Adipocyte (in vitro differentiated cells): ENCODE data around the gene UBE2E3.

Experiments used
- DNase-seq: peaks from one replicate; pipeline ENCODE4 v3.0.0-alpha.2; 2015; ENCODE audit warnings: low read depth
- H3K27me3 ChIP-seq: replicated peaks from 2 replicates; pipeline ENCODE4 v1.7.0; 2013; ENCODE audit warnings: mild to moderate bottlenecking, low read length, moderate library complexity; ENCODE audit not compliant: control insufficient read depth, insufficient read depth
- H3K36me3 ChIP-seq: 2 replicates; pipeline ENCODE4 v1.7.0; 2013; ENCODE audit warnings: low read length, mild to moderate bottlenecking, moderate library complexity; ENCODE audit not compliant: control insufficient read depth, insufficient read depth, severe bottlenecking
- H3K4me1 ChIP-seq: 2 replicates; pipeline ENCODE4 v1.7.0; 2013; ENCODE audit warnings: mild to moderate bottlenecking, low read length, moderate library complexity; ENCODE audit not compliant: control insufficient read depth, insufficient read depth
- H3K4me3 ChIP-seq: 2 replicates; pipeline ENCODE4 v1.7.0; 2013; ENCODE audit warnings: mild to moderate bottlenecking, low read length, moderate library complexity
- H3K9ac ChIP-seq: 2 replicates; pipeline ENCODE4 v1.7.0; 2013; ENCODE audit warnings: mild to moderate bottlenecking, low read length, moderate library complexity
- H3K9me3 ChIP-seq: 2 replicates; pipeline ENCODE4 v1.7.0; 2013; ENCODE audit warnings: mild to moderate bottlenecking, low read length, moderate library complexity; ENCODE audit not compliant: control insufficient read depth

UBE2E3 gene

GRCh38 chr2:181111059-181111458, 130.7 kb downstream of the UBE2E3 start:
- Histone ChIP-seq H3K9me3 (no peaks in the 10 kb centered on the region), H3K4me1 (peaks cover 14% of the 10 kb centered on the region), H3K36me3 (no peaks in the 10 kb centered on the region), H3K4me3 (no peak overlapping the region), H3K27me3 (no peaks in the 10 kb centered on the region), H3K9ac (no peak overlapping the region)
- DNase-seq: no peak

- DNase-seq: no peak
- H3K36me3 ChIP-seq: no peaks in the 10 kb centered on the region
- H3K4me1 ChIP-seq: peaks cover 12% of the 10 kb centered on the region
- H3K4me3 ChIP-seq: no peak overlapping the region
- H3K9ac ChIP-seq: no peak overlapping the region
- no peaks in the 10 kb centered on the region for H3K9me3 ChIP-seq
- no peaks in the 10 kb centered on the region for H3K27me3 ChIP-seq
These were observed 132.5 kb downstream of the UBE2E3 start for GRCh38 chr2:181112916-181113315.
